HG03095 (cell line): ENCODE results near the gene MCF2L2.
"Not testable (repeated sequence)": the region's sequence is repeated elsewhere in the genome, so short reads cannot be mapped to it uniquely, and the experiment has no call there.

ENCODE experiments used
- ATAC-seq: cut with Tn5 transposase; IDR thresholded peaks from one replicate; pipeline ENCODE4 v1.9.1; 2021; ENCODE audit warnings: moderate library complexity; ENCODE audit not compliant: unreplicated experiment

The MCF2L2 gene

GRCh38 chr3:183443395-183444385 lies 15.3 kb upstream of the MCF2L2 start:
- ATAC-seq, result no peak

- no peak for ATAC-seq
Observed at GRCh38 chr3:183442994-183443393, 14.6 kb upstream of the MCF2L2 start.

DNA sequence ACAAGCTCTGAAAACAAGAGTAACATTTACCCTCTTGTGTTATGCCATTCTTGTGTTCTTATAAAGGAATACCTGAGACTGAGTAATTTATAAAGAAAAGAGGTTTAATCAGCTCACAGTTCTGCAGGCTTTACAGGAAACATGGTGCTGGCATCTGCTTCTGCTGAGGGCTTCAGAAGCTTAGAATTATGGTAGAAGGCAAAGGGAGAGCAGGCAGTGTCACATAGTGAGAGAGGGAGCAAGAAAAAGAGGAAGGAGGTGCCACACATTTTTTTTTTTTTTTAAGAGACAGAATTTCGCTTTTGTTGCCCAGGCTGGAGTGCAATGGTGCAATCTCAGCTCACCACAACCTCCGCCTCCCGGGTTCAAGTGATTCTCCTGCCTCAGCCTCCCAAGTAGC lies 12.1 kb upstream of the MCF2L2 start:
- ATAC-seq, result not testable (repeated sequence)

- ATAC-seq, result no peak
Observed at GRCh38 chr3:183439515-183439914, 11.1 kb upstream of the MCF2L2 start.

DNA sequence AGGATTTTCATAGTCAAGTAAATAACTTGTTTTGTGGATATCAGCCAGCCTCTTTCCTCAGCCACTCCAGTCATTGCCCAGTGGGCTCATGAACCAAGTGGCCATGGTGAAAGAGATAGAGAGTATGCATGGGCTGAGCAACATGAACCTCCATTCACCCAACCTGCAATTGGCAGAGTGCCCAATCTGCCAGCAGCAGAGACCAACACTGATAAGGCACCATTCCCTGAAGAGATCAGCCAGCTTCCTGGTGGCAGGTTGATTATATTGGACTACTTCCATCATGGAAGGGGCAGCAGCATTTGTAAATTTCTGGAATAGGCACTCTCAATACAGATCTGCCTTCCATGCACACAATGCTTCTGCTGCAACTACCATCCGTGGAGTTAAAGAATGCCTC lies 10.3 kb upstream of the MCF2L2 start:
- ATAC-seq, result no peak

DNA sequence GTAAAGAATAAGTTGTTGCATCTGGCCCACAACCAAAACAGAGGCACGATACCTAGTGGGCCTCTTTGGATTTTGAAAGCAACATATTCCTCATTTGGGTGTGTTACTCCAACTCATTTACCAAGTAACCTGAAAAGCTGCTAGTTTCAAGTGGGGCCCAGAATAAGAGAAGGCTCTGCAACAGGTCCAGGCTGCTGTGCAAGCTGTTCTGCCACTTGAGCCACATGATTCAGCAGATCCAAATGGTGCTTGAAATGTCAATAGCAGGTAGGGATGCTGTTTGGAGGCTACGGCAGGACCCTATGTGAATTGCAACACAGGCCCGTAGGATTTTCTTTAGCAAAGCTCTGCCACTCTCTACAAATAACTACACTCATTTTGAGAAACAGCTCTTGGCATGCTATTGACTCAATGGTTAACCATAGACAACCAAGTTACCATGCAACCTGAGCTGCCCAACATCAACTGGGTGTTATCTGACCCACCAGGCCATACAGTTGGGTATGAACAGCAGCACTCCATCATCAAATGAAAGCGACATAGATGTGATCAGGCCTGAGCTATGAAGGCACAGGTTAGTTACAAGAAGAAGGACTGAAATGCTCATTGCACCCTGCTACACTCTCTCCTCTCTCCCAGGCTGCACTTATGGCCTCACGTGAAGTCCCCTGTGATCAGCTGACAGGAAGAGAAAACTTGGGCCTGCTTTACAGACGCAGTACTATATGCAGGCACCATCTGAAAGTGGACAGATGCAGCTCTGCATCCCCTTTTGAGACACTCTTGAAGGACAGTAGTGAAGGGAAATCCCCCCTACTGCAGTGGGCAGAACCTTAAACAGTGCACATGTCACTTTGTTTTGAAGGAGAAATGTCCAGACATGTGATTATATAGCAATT lies 9.5 kb upstream of the MCF2L2 start:
- ATAC-seq, result no peak

GRCh38 chr3:183437061-183437460 lies 8.6 kb upstream of the MCF2L2 start:
- no peak for ATAC-seq

DNA sequence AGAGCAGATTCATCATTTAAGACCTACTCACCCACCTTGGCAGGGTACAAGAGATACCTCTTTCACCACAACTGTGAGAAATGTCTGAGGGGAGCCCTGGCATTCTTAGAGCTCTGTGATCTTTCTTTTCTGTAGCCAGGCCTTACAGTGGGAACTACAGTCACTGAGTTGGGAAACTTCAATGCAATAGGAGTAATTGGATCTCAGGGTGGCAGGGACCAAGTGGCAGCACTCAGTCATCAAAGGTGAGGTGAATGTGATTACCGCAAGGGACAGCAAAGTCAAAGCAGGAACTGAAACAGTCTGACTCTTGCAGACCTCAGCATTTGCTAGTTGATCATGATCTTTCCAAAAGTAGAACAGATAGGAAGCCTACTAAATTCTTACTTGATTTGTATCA lies 7.2 kb upstream of the MCF2L2 start:
- peak; percentile 90 for ATAC-seq

DNA sequence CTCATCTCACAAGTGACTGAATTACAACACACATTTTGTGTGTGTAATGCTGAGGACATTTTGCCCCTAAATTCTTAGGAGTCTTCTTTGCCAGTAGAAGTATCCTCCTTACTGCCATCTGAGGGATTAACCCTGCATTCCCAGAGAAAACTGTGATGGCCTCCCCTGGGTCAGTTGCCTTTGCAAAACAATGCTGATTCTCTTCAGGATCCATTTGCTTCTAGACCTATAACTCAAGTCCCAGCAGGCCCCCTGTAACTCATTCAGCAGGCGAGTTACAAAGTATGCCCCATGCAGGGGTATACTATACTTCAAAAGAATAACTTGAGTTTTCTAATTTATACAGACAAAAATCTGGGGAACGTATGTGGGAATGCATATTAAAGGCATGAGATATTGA lies 6.6 kb upstream of the MCF2L2 start:
- ATAC-seq, result no peak

DNA sequence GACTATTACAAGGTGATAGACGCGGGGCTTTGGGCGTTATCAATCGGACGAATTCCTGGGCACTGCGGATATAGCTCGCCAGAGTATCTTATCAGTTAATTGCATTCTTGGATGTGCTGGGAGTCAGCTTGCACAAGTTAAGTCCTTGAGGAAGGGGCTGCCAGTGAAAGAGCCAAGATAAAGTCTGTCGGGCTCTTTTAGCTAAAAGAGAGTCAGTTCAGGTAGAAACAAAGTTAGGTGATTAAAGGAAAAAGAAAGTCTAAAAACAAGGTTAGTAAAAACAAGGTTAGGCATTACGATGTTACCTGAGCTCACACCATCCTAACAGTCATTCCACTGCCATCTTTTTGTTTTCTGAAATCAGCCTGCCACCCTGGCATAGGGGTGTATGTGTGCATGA lies 6.1 kb upstream of the MCF2L2 start:
- ATAC-seq, result no peak

DNA sequence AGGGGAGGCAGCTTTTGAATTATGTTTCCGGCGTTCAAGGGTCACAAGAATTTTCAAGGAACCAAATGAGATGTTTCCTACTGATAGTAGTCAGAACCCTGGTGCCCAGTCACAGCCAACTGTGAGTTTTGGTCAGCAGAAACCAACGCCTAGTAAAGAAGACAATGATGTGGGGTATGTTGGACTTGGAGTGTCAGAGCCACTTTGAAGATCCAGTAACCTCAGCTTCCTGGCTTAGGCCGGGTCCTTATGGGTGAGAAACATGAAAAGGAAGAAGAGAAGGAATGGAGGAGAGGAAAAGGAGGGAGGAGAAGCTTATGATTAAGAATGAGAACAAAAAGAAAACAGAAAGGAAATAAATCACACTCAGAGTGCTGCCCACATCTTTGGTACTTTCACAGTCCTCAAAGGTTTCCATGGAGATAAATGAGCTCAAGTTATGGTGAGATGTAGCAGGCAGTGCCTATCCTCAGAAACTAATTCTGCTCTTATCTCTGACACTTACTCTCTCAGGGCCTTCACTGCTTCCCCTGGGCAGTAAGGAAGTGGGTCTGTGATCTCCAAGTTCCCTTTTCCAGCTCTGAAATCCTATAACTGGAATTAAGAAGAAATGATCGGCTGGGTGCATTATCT lies 2.0 kb upstream of the MCF2L2 start:
- no peak for ATAC-seq

DNA sequence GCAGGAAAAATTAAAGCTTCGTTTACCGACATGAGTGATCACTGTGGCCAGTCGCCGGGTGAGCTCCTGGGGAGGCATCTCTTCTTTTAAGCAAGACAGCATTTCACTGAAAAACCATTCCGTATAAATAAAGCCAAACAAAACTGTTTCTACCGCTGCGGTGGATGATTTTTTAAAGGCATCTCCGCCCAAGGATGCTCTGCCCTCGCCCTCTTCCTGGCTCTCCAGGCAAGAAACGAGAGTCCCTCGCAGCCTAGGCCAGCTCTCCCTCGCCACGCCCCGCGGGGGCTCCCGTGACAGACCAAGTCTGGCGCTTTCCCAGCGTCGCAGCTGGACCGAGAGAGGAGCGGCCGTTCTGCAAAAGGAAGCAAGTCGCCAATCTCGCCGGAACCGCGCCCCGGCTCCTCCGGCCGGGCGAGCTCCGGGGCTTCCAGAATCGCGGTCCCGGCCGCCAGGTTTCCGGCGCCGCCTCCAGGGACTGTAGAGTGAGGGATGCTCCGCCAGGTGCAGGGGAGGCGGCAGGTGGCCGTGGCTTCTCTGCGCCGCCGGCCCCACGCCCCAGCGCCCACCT lies 458 bp downstream of the MCF2L2 start:
- peak; percentile 31 for ATAC-seq

- ATAC-seq, result no peak
Observed at GRCh38 chr3:183427196-183427875, 1.1 kb downstream of the MCF2L2 start.

GRCh38 chr3:183418807-183419206 lies 9.6 kb downstream of the MCF2L2 start:
- ATAC-seq, result not testable (repeated sequence)

- no peak for ATAC-seq
Observed at GRCh38 chr3:183411216-183411922, 17.1 kb downstream of the MCF2L2 start.

GRCh38 chr3:183410759-183411158 lies 17.7 kb downstream of the MCF2L2 start:
- ATAC-seq, result no peak

- ATAC-seq, result no peak
Observed at GRCh38 chr3:183410280-183410679, 18.1 kb downstream of the MCF2L2 start.

- no peak for ATAC-seq
Observed at GRCh38 chr3:183409219-183409618, 19.2 kb downstream of the MCF2L2 start.

DNA sequence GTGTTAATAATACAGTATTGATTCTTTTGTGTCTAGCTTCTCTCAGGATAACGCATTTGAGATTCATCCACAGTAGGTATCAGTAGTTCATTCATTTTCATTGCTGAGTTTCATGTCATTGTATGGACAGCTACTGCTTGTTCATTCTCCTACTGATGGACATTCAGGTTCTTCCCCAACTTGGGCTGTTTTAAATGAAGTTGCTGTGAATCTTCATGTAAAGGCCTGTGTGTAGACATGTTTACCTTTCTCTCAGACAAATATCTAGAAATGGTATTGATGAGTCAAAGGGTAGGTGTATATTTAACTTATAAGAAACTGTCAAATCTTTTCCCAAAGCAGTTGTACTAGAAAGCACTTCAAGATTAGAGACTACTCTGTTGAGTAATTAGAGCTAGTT lies 26.7 kb downstream of the MCF2L2 start:
- ATAC-seq, result no peak

DNA sequence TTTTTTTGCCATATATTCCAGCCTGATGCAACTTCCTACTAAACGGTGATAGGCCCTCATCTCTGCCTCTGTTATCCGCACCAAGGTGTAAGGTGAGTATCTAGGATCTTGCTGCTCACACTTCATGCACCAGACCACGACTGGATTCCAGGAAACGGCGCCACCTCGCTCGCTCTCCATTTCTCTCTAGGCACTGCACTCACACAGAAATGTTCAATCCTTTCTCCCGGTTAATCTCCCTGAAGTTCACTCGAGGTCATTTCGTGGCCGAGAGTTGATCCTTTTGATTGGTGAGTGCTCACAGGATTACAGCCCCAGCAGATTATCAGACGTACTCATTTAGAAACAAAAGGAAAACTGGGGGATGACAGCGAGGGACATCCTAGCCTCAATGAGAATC lies 28.1 kb downstream of the MCF2L2 start:
- ATAC-seq, result no peak
